ENCODE results near the gene DLG5.

GRCh38 chr10:77763453-77764430 lies 162.8 kb downstream of the DLG5 start:
- TF ChIP-seq CTCF (IDR thresholded peaks at IDR 0.05; ENCODE audit: low read depth, low read length) (no peak), EZH2phosphoT487 (IDR thresholded peaks at IDR 0.05; ENCODE audit: low read depth) (no peak)

Measured in OCI-LY3 (cell line).